NCI-H146 treated with DMSO at 0.1 percent for 48 hours (cell line): Measurements from ENCODE around the gene CHRND.

Experiments used
- DNase-seq: peaks from one replicate; lab custom pipeline; 2025; ENCODE audit not compliant: unreplicated experiment; lab: John Stamatoyannopoulos, UW

CHRND gene

GRCh38 chr2:232525791-232526371 is at the start of gene CHRND:
Gene CHRND, plus strand, starts transcription at chr2:232526160. Its CDS starts 56 bp downstream, at chr2:232526216.
- no peak for DNase-seq

- DNase-seq, result no peak
Observed at GRCh38 chr2:232476791-232477190, 49.2 kb upstream of the CHRND start.

- no peak for DNase-seq
Observed at GRCh38 chr2:232477751-232478510, 48.0 kb upstream of the CHRND start.

GRCh38 chr2:232478571-232479340 is 47.2 kb upstream of the CHRND start:
- DNase-seq, result no peak

- DNase-seq, result no peak
Observed at GRCh38 chr2:232479341-232480200, 46.4 kb upstream of the CHRND start.

GRCh38 chr2:232480201-232481190 is 45.5 kb upstream of the CHRND start:
- no peak for DNase-seq

GRCh38 chr2:232481322-232482140 is 44.4 kb upstream of the CHRND start:
- DNase-seq, result no peak

GRCh38 chr2:232482301-232483238 is 43.4 kb upstream of the CHRND start:
- DNase-seq, result no peak

- no peak for DNase-seq
Observed at GRCh38 chr2:232483311-232483922, 42.5 kb upstream of the CHRND start.

- DNase-seq, result no peak
Observed at GRCh38 chr2:232483923-232484627, 41.9 kb upstream of the CHRND start.

- no peak for DNase-seq
Observed at GRCh38 chr2:232484628-232485347, 41.2 kb upstream of the CHRND start.

- DNase-seq, result no peak
Observed at GRCh38 chr2:232485348-232485756, 40.6 kb upstream of the CHRND start.

- no peak for DNase-seq
Observed at GRCh38 chr2:232485757-232486557, 40.0 kb upstream of the CHRND start.

GRCh38 chr2:232486558-232487384 is 39.2 kb upstream of the CHRND start:
- DNase-seq, result no peak
